ENCODE data around the gene CRMP1.

Gene CRMP1

DNA sequence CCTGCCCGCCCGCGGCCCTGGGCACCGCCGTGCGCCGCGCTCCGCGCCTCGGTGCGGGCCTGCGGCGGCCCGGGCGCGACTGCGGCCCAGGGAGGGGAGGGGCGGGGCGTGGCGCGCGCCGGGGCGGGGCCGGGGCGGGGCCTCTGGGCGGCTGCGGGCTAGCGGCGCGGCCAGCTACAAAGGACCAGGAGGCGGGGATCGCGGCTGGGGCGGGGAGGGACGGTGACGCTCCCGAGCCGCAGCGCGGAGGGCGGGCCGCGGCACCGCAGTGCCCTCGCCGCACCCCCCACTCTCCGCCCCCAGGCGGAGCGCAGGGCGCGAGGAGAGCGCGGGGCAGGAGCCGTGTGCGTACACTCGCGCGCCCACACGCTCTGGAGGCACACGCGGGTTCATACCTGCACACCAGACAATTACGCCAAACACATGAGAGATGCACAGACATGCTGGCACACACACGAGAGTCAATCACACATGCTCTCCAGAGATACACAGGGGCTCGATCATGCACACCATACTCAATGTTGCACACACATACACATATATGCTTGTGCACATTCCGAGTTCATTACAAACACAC lies at the start of gene CRMP1:
Gene CRMP1, minus strand, starts transcription at position 83 of the 577 bp plus-strand sequence. CDS start 117 bp downstream, outside the sequence.
- DNase-seq (ENCODE audit: low spot score): no peak

DNA sequence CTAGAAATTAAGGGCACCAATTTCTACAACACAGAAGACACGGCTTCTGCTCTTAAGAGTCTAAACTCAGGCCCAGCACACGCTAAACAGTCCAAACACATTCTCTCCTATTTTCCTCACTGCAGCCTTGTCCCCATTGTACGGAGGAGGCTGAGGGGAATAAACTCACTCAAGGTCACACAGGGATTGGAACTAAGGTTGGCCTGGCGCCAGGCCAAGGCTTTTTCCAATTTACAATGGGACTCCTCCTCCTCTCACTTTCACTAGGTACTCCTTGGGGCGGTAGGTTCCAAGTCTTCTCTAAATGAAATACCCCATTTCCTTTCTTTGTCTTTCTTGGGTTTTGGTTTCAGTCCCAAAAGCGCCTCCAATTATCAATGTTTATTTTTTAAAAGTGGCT lies 48.7 kb upstream of the CRMP1 start:
- DNase-seq (ENCODE audit: low spot score): no peak

DNA sequence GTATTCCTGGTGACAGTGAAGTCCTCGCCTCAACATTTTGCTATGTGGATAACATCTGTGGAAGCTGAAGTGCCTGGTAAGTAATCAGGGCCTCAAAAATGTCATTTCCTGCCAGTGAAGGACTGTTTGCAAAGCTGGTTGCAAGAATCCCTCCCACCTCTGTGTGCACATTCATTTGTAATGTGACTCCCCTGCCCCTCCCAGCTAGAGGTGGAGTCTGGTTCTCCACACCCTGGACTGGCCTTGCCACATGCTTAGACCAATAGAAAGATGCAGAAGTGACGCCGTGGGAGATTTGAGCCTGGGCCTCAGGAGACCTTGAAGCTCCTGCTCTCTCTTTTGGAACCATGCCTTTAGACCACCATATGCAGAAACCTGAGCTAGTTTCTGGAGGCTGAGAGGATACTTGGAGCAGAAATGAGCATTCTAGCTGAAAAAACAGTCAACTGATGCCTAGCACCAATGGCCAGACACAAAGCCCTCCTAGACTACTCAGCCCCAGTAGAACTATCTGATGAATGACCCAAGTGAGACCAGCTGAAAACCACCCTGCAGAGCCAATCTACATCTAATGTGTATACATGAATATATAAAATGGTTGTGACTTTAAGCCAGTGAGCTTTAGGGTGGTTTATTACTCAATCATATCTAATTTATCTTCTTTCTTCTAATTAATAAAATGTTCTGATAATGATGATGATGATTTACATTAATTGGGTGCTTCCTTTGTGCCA lies 47.8 kb upstream of the CRMP1 start:
- DNase-seq (ENCODE audit: low spot score): no peak

DNA sequence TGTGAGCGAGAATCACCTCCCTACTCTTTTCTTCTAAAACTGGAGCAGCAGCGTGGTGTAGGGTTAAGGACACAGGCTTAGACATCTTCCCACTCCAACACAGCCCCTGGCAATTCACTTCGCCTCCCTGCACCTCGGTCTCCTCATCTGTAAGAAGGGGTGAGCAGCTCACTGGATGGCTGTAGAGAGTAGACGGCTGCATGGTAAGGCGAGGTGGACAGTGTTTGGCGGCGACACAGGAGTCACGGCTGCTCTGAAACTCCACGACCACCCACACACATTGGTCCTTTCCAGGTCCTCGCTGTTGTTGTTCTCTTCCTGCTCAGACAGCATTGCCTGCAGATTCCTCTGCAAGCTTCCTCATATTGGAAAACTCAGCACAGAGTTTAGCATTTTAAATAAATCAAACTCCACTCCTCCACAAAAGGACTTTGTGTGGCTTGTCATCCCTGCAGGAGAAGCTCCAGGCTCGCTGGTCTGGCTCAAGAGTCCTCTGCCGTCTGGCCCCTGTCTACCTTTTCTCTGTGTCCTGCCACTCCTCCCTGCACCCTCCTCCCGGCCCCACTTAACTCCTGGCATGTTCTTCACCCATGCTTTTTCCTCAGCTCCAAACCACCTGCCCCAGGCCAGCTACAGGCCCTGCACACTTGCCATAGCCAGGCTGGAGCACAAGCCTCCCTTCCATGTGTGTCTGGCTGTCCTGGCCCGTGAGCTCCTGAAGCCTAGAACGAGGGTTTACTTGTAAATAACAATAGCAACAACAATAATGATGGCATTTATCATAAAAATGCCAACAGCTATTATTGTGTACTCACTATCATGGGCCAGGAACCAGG lies 41.3 kb upstream of the CRMP1 start:
- DNase-seq (ENCODE audit: low spot score): no peak

DNA sequence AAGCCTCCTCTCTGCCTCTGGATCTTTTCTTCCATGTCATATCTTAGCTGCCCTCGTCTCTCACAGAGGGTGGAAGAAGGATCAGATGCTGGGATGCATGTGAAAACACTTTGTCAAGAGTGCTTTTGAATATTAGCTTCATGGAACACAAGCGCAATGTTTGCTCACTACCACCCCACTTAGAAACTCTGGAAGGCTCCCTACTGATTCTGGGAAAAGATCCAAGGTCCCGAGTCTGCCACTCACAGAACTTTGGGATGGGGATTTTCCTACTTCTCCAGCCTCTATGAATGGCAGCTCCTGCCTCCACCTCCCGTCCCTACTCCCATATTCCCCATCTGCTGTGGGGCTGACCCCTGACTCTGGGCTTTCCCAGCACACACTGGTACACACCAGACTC lies 40.2 kb upstream of the CRMP1 start:
- no peak for DNase-seq (ENCODE audit: low spot score)

DNA sequence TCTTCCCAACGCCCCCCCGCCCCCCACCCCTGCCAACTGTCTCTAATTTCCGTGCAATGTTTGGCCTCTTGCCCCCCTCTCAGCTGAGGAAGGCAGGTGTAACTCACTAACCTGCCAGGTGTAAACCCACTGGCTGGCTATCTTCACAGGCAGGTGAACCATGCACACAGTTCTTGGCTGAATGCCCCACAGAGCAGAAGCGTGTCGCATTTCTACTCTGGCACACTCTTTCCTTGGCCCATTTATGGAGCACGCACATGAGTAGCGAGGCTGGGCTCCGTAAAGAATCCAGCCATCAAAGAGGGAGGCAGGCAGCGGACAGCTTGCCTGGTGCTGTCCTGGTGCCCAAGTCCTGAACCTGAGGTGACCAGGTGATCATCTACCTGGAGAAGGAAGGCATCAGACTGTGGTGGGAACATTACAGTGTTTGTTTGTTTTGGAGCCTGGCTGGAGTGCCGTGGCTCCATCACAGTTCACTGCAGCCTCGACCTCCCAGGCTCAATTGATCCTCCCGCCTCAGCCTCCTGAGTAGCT lies 39.2 kb upstream of the CRMP1 start:
- no peak for DNase-seq (ENCODE audit: low spot score)

DNA sequence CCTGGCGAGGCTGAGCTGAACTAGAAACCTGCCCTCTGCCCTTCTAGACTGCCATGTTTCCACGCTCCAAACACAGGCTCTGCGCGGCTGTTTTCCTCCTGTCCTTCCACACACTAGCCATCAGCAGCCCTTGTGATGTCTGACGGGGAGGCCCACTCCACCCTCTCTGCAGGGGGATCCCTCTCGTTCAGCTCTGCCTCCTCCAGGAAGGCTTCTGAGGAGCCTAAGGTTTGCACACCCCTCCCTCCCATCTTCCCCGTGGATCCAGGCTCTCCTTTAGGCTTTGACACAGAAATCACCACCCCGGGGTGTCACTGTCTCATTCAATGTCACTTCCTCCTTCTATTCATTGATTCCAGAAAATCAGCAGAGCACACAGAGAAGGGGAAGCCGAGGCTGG lies 38.6 kb upstream of the CRMP1 start:
- no peak for DNase-seq (ENCODE audit: low spot score)

DNA sequence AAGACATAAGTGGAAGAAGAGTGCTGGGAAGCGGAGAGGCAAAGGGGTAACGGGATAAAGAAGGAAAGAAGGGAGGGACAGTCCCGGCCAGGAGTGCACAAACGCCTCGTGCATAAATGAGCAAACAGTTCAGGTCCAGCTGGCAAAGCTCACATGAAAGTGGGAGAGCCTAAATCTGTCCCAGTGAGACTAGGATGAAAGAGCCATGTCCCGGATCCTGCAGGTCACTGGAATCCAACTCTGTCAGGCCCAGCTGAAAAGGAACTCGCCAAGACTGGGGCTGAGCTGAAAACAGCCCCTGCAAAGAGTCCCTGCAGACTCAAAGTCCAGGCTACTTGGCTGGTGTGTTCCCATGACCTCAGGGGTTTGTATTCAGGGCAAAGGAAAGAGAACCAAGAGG lies 38.0 kb upstream of the CRMP1 start:
- no peak for DNase-seq (ENCODE audit: low spot score)

DNA sequence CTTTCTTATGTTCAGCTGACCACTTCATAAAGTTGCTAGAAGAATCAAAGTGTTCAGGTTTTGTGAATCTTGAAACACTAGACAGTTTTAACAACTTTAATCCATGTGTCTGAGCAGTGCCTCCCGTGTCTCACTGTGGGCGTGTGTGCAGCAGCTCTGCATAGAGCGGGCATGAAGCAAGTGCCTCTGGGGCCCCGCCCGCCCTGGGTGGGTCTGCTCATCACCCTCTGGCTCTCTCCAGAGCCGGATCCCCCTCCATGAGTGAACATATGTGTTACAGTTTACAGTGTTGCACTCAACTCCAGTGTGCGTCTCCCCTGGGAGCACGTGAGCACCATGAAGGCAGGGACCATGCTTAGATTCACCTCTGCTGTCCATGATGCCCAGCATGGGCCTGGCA lies 37.6 kb upstream of the CRMP1 start:
- DNase-seq (ENCODE audit: low spot score): no peak

DNA sequence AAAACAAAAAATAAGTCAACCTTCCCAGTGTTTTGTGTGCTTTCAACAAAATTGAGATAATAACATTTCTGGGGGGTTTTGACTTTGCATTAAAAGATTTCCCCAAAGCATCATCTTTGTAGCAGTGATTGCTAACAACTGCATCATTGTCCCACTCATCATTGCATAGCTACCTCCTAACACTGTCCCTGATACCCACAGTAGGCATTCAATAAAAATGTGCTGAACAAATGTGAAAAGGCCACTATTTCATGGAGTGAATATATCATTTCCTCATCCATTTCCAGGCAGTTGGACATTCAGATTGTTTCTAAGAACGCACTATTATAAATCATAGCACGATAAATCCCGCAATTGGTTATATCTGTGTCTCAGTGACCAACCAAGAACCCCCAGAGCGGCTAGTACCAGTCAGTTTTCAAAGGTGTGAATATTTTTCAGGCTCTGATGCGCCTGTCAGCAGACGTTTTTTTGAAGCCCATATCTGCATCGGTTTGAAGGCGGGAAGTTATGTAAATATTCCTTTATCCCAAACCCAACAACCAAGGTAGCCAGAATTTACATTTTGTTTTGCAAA lies 36.0 kb upstream of the CRMP1 start:
- no peak for DNase-seq (ENCODE audit: low spot score)

DNA sequence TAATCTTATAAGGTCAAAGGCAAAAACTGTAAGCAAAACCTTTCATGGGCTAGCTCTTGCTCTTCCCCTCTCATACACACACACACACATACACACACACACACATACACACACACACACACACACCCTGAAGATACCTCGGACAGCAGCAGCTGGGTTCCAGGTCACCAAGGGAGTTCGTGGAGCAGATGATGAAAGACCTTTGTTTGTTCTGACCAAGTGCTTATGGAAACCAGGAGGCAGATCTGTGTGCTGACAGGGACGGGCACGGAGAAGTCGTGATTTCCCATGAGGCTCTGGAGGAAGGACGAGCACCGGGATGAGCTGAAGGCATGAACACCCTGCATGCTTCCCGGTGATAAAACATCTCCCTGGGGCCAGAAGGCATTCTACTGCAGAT lies 35.4 kb upstream of the CRMP1 start:
- no peak for DNase-seq (ENCODE audit: low spot score)

DNA sequence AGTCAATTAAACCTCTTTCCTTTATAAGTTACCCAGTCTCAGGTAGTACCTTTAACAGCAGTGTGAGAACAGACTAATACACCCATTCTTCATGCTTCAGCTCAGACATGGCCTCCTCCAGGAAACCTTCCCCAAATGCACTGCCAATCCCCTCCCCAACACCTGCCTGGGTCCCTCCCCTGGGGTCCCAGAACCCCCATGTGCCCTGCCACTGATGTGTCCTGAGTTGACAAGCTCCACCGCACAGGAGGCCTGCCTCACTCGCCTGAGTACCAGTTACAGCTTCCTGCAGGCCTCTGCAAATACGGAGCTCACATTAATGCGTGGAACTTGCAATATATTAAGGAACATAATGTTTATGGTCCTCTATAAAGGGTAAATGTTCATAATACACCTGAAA lies 34.9 kb upstream of the CRMP1 start:
- DNase-seq (ENCODE audit: low spot score): no peak

DNA sequence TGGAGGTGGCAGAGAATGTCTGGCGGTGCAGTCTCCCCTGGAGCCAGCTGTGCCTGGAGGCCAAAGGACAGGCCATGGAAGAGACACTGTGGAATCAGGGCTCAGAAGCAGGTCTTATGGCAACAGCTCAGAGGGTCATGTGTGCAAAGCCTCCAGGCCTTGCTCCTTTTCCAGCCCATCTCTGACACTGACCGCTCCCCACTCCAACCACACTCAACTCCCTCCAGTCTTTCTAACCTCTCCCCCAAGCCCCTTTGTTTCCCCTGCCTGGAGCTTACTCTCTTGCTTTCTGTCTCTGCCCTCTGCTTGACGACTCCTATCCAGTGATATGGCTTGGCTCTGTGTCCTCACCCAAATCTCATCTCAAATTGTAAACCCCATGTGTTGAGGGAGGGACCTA lies 34.2 kb upstream of the CRMP1 start:
- DNase-seq (ENCODE audit: low spot score): no peak

DNA sequence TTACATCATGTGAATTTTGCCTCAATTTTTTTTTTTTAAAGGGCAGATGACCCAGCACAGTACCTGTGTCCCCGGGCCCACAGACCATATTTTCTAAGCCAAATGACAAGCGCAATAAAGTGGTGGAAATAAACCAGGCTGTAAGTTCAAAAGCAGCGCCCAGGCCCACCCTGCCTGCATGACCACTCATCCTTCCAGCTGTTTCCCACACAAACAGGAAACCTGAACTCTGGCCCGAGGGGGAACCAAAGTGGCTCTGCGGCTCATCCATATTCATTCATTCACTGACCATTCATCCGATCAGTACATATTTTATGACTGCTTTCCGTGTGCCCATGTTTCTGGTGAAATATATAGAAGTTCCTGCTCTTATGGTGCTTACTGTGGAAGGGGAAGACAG lies 33.7 kb upstream of the CRMP1 start:
- no peak for DNase-seq (ENCODE audit: low spot score)

DNA sequence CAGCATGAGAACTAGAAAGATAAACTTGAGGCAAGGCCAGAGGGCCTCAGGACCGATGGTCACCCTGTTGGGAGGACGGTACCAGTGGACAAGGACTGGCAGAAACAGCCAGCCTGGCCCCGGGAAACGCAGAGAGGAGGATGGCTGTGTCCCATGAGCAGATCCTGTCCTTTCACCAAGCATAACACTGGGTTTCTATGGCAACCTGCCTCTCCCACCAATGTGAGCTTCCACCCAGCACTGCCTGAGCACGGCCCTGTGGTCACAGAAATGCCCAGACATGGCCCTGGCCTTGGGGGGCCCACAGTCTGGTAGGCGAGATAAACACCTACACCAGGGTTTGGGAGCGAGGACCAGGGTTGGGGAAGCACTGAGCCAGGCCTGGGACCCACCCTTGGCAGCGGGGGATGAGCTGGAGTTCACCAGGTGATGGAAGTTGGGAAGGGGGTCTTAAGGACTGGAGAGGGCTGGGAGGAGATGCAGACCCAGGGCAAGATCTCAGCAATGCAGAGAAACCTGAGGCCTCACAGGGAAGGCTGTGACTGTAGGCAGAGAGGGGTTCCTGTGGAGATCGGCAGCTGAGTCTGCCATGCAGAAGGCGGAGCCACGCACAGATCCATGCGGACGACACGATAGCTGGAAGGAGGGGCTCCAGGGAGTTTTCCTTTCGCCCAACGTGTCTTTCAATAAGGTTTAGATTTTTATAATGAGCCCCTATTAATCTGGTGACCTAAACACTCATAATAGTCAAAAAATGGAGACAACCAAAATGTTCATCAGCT lies 32.7 kb upstream of the CRMP1 start:
- DNase-seq (ENCODE audit: low spot score): no peak

DNA sequence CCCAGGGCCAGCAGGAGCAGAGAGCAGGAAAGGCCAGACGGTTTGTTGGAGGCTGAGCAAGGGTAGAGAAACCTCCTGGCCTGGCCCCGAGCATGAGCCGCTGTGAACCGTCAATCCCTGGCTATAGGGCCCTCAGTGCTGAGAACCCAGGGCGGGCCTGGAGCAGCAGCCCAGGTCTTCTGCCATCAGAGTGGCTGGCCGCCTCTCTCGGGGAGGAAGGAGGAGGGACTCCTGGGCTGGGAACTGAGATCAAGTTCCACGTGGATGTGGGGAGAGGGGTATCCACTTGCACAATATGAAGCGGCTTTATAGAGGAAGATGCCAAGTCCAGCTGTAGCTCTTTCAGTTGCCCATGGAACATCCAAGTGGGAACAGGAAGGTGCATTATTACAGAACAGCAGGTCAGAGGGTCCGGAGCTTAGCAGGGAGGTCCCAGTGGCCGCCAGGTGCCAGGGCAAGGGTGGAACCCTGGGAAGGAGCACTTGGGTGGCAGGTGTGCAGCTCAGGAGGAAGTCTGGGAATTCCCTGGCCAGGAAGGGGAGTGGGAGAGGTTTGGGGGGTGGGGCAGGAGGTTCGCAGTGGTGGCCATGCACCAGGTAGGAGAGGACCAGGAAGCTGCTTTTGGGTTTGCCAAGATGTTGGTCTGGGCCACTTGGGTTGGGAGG lies 31.7 kb upstream of the CRMP1 start:
- DNase-seq (ENCODE audit: low spot score): no peak

DNA sequence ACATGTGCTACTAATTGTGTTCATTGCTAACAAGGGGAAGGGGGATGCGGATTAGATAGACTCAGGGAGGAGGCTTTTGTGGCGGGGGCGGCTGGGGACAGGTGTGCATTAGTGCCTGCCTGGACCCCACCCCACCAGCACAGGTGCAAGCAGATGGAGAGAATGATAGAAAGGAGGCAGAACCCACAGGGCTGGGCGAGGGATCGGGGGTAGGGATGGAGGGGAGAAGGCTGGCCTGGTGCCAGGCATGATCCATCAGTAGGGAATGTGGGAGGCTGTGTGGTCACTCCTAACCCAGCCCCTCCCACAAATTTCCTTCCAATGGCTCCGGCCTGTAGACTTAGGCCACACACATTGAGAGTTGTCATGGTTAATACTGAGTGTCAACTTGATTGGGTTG lies 30.5 kb upstream of the CRMP1 start:
- no peak for DNase-seq (ENCODE audit: low spot score)

DNA sequence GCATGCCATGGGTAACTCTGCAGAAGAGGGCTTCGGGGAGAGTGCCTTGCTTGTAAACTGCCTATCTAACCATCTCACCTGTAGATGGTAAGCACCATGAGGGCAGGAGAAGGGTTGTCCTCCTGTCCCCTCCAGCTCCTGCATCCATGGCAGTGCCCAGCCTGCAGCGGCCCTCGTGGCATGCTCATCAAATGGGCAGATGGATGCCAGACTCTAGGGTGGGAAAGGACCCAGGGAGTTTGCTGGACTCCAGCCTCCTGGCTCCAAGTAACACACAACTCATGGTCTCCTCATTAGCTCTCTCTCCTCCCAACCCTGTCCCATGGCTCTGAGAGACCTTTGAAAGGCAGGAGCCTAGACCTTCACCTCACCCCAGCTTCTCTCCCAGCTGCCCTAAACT lies 29.7 kb upstream of the CRMP1 start:
- no peak for DNase-seq (ENCODE audit: low spot score)

DNA sequence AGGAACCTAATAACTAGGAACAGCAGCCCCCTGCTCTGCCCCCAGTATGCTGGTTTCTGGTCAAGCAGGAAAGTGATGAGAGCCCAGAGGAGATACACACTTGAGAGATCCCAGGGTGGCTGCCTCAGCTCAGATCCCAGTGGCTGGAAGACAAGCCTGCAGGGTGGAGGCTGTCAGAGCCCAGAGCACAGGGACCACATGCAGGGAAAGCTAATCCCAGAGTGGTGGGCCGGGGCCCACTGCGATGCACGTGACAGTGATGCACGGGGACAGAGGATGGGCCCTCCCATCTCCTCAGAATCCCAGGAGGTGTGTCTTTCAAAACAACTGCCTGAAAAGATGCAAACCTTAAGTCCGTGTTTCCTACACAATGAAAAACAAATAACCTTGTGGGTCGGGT lies 29.1 kb upstream of the CRMP1 start:
- no peak for DNase-seq (ENCODE audit: low spot score)

DNA sequence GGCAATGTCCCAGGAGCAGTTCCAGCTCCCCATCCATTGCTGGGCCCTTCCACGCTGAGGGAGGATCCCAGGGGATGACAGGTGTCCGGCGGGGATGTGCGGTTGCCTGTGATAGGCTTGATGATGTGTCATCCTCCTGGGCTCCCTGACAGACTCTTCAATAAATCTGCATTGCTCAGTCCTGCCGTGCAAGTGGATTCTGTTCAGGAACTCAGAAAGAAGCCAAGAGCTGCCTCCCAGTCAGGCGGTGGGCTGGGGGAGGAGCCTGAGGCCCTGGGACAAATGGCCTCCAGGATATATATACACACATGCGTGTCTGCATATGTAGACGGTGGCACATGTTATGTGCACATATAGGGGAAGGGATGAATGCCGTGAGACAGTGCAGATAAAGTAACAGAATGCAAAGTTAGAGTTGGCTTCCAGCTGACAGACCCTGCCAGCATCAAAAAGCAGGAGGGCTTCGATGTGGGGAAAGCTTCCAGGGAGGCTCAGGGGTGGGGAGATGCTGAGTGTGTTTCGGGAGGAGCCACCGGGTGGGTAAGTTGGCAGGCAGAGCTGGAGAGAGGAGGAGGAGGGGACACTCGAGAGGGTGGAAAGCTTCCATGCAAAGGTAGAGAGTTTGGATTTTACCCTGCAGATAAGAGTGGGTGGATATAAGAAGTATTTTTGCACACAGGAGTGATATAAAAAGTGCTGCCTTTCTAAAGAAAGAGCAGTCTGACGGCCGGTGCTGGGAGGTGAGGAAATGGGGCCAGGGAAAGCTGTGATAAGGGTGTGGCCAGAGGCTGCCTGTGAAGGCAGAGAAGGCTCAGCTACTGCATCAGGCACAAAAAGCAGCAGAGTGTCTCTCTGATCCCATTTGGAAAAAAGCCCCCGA lies 28.5 kb upstream of the CRMP1 start:
- no peak for DNase-seq (ENCODE audit: low spot score)
